Frontal cortex (tissue), 4 donors: ENCODE measurements around the gene RTN3. TPM values are rescaled to one million over a fixed set of nuclear protein-coding genes. Genes with fewer than 3 reads are reported as not detected.
"Not testable (repeated sequence)": the region's sequence is repeated elsewhere in the genome, so short reads cannot be mapped to it uniquely, and the experiment has no call there.

Source experiments
- DNase-seq, 2 donors: peaks; one replicate each; pipeline ENCODE4 v3.0.0; 2012; ENCODE audit warnings: low spot score in 2 of 2
- FAIRE-seq: peaks from 2 replicates; lab custom pipeline; 2012; peaks lifted over from hg19 to GRCh38; lab: Jason Lieb, UNC
- total RNA-seq: library from RNA; depleted of rRNA; stranded (reverse); fragments of >200 nt; gene quantifications from one replicate; pipeline ENCODE4 v1.2.3, GENCODE V29; 2014
- donor health status: control.
- donor health status: control.
- donor health status: control.

Gene RTN3
- total RNA-seq, 1 donor from 2014 or later = 239 TPM

DNA sequence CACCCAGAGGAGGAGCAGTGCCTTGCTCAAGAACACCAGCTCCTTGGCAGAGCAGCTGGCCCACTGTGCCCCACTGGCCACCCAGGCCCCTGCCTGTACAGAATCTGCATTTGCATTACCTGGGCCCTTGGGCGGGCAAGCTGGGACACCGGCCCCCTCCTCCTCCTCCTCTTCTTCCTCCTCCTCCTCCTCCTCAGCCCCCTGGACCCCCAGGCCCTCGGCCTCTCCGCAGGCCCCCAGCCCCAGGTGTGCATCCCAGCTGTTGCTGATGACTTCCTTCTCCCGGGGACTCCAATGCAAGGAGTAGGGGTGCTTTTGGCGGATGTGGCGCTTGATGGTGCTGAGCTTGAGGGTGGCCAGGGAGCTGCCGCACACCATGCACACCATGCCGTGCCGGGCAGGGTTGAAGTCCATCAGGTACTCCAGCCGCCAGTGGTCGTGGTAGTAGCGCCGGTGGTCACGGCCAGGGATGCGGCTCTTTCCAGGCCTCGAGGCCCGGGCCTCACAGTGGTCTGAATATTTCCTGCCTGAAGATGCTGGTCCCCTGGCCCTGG lies 84.5 kb downstream of the RTN3 start:
- DNase-seq (peak in 1 of 2 donors; percentile 12), FAIRE-seq (no peak)

DNA sequence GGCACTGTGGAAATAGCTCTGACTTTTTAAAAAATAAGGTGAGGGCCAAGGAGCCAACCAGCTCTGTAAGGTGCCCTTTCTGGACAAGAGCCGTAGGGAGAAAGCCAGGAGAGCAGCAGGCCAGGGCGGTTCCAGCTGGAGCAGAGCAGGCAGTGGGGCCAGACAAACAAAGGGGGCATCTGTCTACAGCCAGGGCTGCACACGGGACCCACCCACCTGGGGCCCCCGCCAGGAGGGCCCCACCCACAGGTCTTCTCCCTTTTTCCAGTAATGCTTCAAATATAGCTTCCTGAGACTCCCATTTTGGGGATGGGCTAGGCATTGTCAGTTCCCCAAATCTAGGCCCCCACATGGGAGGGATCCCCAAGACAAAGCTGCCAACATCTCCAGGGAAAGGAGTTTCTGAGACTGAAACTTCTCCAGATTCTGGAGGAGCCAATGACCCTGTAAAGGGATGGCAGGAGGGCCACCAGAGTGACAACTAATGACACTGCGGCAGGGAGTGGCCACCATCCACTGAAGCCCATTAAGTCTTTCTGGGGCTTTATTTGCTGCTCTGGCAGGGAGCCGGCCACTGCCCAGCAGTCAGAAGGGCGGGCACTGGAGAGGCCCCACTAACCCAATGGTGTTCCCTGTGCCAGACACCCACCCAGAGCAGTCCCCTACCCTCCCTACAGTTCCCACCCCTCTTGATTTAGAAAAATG lies 85.4 kb downstream of the RTN3 start:
- DNase-seq = peak in 1 of 2 donors; percentile 36
- FAIRE-seq = no peak

GRCh38 chr11:63767267-63767564 lies 85.9 kb downstream of the RTN3 start:
- FAIRE-seq (no peak), DNase-seq (no peak)

GRCh38 chr11:63767565-63768236 lies 86.4 kb downstream of the RTN3 start:
- peak; percentile 64 to 71 for DNase-seq
- no peak for FAIRE-seq

DNA sequence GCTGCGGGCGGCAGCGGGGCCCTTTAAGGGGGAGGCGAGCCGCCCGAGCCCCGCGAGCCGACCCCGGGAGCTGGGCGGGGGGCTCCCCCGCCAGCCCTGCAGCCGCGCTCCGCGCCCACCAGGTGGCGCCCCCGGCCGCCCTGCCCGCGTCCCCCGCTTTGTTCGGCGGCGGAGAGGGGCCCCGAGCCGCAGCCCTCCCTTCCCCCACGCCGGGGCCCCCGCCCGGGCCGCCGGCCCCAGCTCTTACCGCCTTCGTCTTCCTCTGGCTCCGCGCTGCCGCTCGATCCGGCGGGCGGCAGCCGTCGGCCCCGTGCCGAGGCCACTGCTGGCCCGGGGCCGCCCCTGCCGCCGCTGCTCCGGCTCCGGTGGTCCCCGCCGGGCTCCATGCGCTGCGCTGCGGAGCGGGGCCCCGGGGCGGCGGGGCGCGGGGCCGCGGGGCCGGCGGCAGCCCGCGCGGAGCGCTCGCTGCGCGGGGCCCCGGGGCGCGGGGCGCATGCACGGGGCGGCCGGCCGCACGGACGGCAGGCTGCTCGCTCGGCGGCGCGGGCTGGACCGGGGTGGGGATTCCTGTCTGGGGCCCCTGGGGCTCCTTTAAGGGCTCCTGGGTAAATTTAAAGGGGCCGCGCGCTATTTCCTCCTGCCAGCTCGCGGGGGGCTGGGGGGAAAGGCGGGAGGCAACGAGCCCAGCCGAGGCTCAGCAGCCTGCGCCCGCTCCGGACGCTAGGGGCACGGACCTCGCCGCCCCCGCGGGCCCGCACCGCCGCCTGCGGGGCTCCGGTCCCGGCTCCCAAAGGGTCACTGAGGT lies 87.1 kb downstream of the RTN3 start, which contains the start of gene ZFTA:
ZFTA (minus strand) TSS at position 539 of the 805 bp plus-strand sequence; CDS start at position 386, 153 bp downstream.
- FAIRE-seq = no peak
- peak; percentile 83 to 84 for DNase-seq

DNA sequence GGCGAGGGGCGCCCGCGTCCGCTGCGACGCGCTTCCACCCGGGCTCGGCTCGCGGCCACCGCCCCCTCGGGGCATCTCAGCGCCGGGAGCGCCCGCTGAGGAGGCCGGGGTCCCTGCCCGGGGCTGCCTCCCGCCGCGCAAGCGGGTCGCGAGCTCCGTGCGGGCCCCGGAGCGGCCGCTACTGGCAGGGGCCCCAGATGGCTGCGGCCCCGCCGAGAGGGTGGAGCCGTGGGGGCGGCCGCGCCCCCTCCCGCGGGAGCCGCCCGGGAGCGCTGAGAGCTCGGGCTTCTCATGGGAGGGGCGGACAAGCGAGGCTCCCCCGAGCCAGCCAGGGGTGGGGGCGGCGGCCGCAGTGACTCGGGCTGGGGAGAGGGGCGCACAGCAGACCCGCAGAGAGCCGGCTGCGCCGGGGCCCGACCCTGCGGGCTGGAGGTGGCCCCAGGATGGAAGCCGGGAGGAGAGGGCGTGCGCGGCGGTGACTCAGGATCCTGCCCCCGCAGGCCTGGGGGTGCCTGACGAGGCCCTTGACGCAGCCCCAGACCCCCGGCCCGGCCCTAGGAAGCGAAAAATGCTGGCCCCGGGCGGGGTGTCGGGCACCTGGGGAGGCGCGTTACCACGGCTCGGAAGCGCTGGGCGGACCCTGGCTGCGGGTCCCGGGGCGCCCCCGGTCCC lies 87.9 kb downstream of the RTN3 start:
- no peak for FAIRE-seq
- DNase-seq = peak; percentile 56 to 64

DNA sequence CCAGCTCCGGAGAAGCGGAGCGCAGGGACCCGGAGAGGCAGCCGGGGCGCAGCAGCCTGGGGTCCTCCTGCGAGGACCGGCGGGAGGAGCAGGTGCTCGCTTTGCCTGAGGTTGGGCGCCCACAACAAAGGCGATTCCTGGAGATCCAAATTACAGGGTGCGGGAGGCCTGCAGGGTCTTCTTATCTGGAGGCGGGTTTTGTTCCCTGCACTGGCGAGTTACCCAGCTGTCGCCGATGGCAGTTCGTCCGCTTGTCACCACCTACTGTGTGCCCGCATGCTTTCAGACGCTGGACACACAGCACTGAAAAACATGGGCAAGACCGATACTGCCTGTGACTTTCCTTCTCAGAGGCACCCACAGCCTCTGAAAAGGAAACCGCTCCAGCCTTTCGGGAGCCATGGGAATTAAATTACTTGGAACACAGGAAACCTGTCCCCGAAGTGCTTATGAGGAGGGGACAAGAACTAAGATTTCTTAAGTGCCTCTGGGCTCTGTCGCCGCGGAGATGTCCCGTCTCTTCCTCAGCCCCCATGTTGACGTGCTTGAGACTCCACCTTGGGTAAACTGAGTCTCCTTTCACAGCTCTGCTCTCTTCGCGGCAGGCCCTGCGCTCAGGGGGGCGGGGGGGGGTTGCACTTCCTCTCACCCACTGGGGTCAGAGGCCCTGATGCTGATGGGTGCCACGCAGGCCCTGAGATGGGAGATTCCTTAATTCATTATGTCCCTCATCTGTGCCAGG lies 88.6 kb downstream of the RTN3 start:
- no peak for FAIRE-seq
- DNase-seq = no peak

DNA sequence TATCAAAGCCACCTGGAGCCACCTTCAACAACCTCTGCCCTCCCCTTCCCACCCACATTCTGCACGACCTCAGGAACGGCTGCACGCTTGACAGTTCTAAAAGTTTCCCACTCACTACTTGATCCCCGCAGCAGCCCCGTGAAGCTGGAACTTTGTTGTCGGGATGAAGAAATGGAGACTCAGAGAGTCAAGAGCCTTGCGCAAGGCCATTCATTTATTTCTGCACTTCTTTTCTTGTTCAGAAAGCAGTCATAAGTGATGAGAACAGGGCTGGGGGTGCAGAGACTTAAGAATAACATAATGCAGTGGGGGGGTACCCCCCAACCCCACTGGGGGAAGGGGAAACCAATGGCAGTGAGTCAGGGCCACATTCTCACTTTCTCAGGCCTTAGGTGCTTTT lies 89.5 kb downstream of the RTN3 start:
- no peak for DNase-seq
- no peak for FAIRE-seq

DNA sequence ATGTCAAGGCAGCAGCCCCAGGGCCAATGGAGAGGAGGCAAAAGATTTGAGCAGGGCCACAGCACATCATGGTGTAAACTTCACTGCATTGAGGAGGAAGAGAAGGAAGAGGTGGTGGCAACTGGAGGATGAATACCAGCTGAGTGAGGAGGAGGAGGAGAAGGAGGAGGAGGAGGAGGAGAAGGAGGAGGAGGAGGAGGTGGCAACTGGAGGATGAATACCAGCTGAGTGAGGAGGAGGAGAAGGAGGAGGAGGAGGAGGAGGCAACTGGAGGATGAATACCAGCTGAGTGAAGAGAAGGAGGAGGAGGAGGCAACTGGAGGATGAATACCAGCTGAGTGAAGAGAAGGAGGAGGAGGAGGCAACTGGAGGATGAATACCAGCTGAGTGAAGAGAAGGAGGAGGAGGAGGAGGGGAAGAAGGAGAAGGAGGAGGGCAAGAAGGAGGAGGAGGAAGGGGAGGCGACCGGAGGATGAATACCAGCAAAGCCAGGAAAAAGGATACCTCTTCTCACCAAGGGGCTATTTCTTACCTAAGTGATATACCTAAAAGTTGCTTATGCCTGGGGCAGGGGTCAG lies 90.5 kb downstream of the RTN3 start:
- not testable (repeated sequence) for FAIRE-seq, DNase-seq

DNA sequence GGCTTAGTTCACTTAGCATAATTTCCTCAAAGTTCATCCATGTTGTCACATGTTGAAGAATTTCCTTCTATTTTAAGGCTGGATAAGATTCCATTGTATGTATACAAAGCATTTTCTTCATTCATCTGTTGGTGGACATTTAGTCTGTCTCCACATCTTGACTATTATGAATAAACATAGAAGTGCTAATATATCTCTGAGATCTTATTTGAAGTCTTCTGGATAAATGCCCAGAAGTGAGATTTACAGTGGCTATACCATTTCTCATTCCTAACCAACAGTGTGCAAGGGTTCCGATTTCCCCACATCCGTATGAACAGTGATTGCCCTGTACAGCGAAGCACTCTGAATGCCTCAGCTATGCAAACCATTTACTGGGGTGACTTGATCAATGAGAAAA lies 93.9 kb downstream of the RTN3 start:
- FAIRE-seq (no peak), DNase-seq (no peak)

GRCh38 chr11:63779039-63779438 lies 97.7 kb downstream of the RTN3 start:
- DNase-seq (no peak), FAIRE-seq (no peak)

DNA sequence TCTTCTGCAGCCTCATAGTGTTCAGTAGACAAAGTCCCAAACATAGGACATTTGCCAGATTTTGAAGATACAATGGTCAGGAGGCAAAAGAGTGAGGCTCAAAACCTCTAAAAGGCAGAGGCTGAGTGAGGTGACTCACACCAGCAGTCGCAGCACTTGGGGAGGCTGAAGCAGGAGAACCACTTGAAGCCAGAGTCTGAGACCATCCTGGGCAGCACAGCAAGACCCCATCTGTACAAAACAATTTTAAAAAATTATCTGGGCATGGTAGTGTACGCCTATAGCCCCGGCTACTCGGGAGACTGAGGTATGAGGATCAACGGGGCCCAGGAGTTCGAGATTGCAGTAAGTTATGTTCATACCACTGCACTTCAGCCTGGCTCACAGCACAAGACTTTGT lies 101.4 kb downstream of the RTN3 start:
- FAIRE-seq (no peak), DNase-seq (no peak)

DNA sequence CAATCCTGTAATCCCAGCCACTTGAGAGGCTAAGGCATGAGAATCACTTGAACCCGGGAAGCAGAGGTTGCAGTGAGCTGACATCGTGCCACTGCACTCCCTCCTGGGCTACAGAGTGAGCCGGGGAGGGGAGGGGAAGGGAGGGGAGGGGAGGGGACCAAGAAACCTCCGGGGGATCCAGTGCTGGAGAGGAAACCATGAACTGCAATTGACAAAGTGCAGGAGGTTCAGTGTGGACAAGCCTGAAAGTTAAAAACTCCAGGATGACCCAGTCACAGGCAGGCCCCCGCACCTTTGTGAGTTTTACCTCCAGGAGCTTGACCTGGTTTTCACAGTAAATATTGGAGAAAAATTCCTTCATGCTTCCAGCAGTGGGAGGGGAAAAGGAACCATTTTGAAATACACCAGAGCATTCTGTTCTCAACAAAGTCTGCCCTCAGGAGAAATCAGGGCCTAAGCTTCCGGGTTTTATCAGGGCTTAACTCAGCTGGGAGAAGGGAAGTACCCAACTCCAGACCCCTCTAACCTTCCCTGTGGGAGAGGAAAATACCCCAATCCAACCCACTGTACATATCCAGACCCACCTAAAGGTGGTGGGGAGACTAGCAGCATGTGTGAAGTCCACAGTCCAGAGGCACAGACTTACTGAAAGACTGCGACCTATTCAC lies 102.8 kb downstream of the RTN3 start:
- no peak for FAIRE-seq
- DNase-seq = no peak

GRCh38 chr11:63785823-63786222 lies 104.5 kb downstream of the RTN3 start:
- DNase-seq (no peak), FAIRE-seq (no peak)

GRCh38 chr11:63791495-63792167 lies 110.3 kb downstream of the RTN3 start:
- DNase-seq (no peak), FAIRE-seq (no peak)

GRCh38 chr11:63793161-63793560 lies 111.9 kb downstream of the RTN3 start:
- DNase-seq = no peak
- no peak for FAIRE-seq

- no peak for DNase-seq
- FAIRE-seq = no peak
These were observed 113.8 kb downstream of the RTN3 start for GRCh38 chr11:63795066-63795465.

DNA sequence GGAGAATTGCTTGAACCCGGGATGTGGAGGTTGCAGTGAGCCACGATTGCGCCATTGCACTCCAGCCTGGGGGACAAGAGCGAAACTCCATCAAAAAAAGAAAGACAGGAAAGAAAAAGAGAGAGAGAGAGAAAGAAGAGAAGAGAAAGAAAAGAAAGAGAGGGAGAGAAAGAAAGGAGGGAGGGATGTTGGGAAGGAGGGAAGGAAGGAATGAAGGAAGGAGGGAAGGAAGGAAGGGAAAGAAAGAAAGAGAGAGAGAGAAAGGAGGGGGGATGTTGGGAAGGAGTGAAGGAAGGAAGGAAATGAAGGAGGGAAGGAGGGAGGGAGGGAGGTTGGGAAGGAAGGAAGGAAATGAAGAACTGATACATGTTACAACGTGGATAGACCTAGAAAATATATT lies 119.6 kb downstream of the RTN3 start:
- DNase-seq = no peak
- no peak for FAIRE-seq
